IMR-90 (cell line): Measurements from ENCODE around the gene AGAP1. TPM values are rescaled to one million over a fixed set of nuclear protein-coding genes. Genes with fewer than 3 reads are reported as not detected.

ENCODE experiments used
- ATAC-seq: fragments of 200-7000 bp; cut with Tn5 transposase; 2 replicates; pipeline ENCODE4 v1.9.1; 2020; ENCODE audit warnings: low read depth, mild to moderate bottlenecking, moderate library complexity
- BruUV-seq: library from RNA; stranded (reverse); fragments of 400-500 nt; replicated peaks from 2 replicates; lab custom pipeline; 2021; lab: Mats Ljungman, UMichigan
- CTCF ChIA-PET: fragments of 300-600 bp; formaldehyde crosslinking; extraction: SDS; loops from one replicate; lab custom pipeline; 2021; ENCODE audit warnings: antibody characterized with exemption; lab: Yijun Ruan, JAX
- POLR2A ChIA-PET: fragments of 300-600 bp; sonication (Branson Sonifier 250); formaldehyde crosslinking; loops from one replicate; lab custom pipeline; 2022; ENCODE audit warnings: antibody characterized with exemption; ENCODE audit not compliant: unreplicated experiment; lab: Charles Lee
- DNase-seq: peaks from one replicate; pipeline ENCODE4 v3.0.0; 2013
- H2AFZ ChIP-seq: replicated peaks from 2 replicates; pipeline ENCODE3; 2013; ENCODE audit warnings: low read length, mild to moderate bottlenecking; ENCODE audit not compliant: poor library complexity
- H2AK5ac ChIP-seq: 2 replicates; pipeline ENCODE4 v1.6.1; 2013; ENCODE audit warnings: low read depth, low read length, inconsistent platforms
- H2AK9ac ChIP-seq: replicated peaks from 2 replicates; pipeline ENCODE3; 2013; ENCODE audit warnings: mild to moderate bottlenecking, low read depth, low read length, moderate library complexity; ENCODE audit not compliant: poor library complexity
- H2BK120ac ChIP-seq: 2 replicates; pipeline ENCODE4 v1.6.1; 2013; ENCODE audit warnings: low read depth, low read length, inconsistent platforms
- H2BK15ac ChIP-seq: 3 replicates; pipeline ENCODE4 v1.6.1; 2013; ENCODE audit warnings: low read depth, low read length, inconsistent platforms
- H2BK20ac ChIP-seq: 2 replicates; pipeline ENCODE4 v1.6.1; 2013; ENCODE audit warnings: low read depth, mild to moderate bottlenecking, inconsistent platforms, low read length, moderate library complexity
- H2BK5ac ChIP-seq: 2 replicates; pipeline ENCODE4 v1.6.1; 2013; ENCODE audit warnings: mild to moderate bottlenecking, low read depth, low read length, inconsistent platforms; ENCODE audit not compliant: poor library complexity, severe bottlenecking
- H3K14ac ChIP-seq: replicated peaks from 2 replicates; pipeline ENCODE4 v1.6.1; 2013; ENCODE audit warnings: low read depth, low read length, inconsistent platforms
- H3K18ac ChIP-seq: 2 replicates; pipeline ENCODE4 v1.6.1; 2013; ENCODE audit warnings: low read depth, low read length, control low read depth
- H3K23ac ChIP-seq: 2 replicates; pipeline ENCODE4 v1.6.1; 2013; ENCODE audit warnings: low read depth, low read length, inconsistent platforms
- H3K27ac ChIP-seq: 2 replicates; pipeline ENCODE4 v1.5.1; 2013; ENCODE audit warnings: mild to moderate bottlenecking, control low read depth, low read length; ENCODE audit not compliant: insufficient read depth
- H3K27me3 ChIP-seq: 2 replicates; pipeline ENCODE4 v1.6.1; 2013; ENCODE audit warnings: low read length; ENCODE audit not compliant: control insufficient read depth, insufficient read depth
- H3K36me3 ChIP-seq: 2 replicates; pipeline ENCODE4 v1.6.1; 2013; ENCODE audit warnings: low read length, mixed read lengths; ENCODE audit not compliant: control insufficient read depth, insufficient read depth
- H3K4ac ChIP-seq: 2 replicates; pipeline ENCODE4 v1.6.1; 2013; ENCODE audit warnings: low read depth, low read length, inconsistent platforms
- H3K4me1 ChIP-seq: 2 replicates; pipeline ENCODE4 v1.6.1; 2013; ENCODE audit warnings: low read length, mixed read lengths; ENCODE audit not compliant: control insufficient read depth, insufficient read depth
- H3K4me2 ChIP-seq: 2 replicates; pipeline ENCODE4 v1.6.1; 2013; ENCODE audit warnings: low read depth, mild to moderate bottlenecking, control low read depth, low read length, moderate library complexity
- H3K4me3 ChIP-seq: 2 replicates; pipeline ENCODE4 v1.5.1; 2013; ENCODE audit warnings: low read depth, mild to moderate bottlenecking, control low read depth, low read length, moderate library complexity; ENCODE audit not compliant: insufficient read depth
- H3K56ac ChIP-seq: 2 replicates; pipeline ENCODE4 v1.6.1; 2013; ENCODE audit warnings: low read length, inconsistent platforms; ENCODE audit not compliant: insufficient read depth; ENCODE audit errors: extremely low read depth
- H3K79me1 ChIP-seq, 2 experiments: 2 replicates each; pipeline ENCODE4 v1.6.1; 2013; ENCODE audit warnings: low read length in 2 of 2, inconsistent platforms in 1 of 2, low read depth in 1 of 2
- H3K9ac ChIP-seq: 2 replicates; pipeline ENCODE4 v1.6.1; 2013; ENCODE audit warnings: low read depth, low read length, control low read depth
- H3K9me1 ChIP-seq: 2 replicates; pipeline ENCODE4 v1.6.1; 2013; ENCODE audit warnings: low read length, inconsistent platforms; ENCODE audit not compliant: insufficient read depth
- H3K9me3 ChIP-seq: 2 replicates; pipeline ENCODE4 v1.6.1; 2013; ENCODE audit warnings: low read length; ENCODE audit not compliant: control insufficient read depth, insufficient read depth
- H4K20me1 ChIP-seq: 2 replicates; pipeline ENCODE4 v1.6.1; 2013; ENCODE audit warnings: low read length, inconsistent platforms; ENCODE audit not compliant: insufficient read depth
- H4K5ac ChIP-seq: 2 replicates; pipeline ENCODE4 v1.6.1; 2013; ENCODE audit warnings: mild to moderate bottlenecking, low read depth, low read length, control low read depth
- H4K8ac ChIP-seq, 2 experiments: 2 replicates each; pipeline ENCODE4 v1.6.1; 2013; ENCODE audit warnings: low read depth in 2 of 2, low read length in 2 of 2, control low read depth in 1 of 2, inconsistent platforms in 1 of 2
- H4K91ac ChIP-seq: 2 replicates; pipeline ENCODE4 v1.6.1; 2013; ENCODE audit warnings: low read depth, low read length, inconsistent platforms; ENCODE audit not compliant: insufficient read depth
- CEBPB ChIP-seq: IDR thresholded peaks from 2 replicates; pipeline ENCODE4 v1.6.1; 2012; ENCODE audit warnings: low read depth, low read length, improper control_type of control experiment
- CHD1 ChIP-seq: IDR thresholded peaks from 2 replicates; pipeline ENCODE4 v1.6.1; 2012; ENCODE audit warnings: low read depth, low read length, improper control_type of control experiment
- MAZ ChIP-seq: IDR thresholded peaks from 2 replicates; pipeline ENCODE4 v1.6.1; 2012; ENCODE audit warnings: low read depth, mild to moderate bottlenecking, low read length, improper control_type of control experiment, moderate library complexity, borderline replicate concordance
- NFE2L2 ChIP-seq: fragments of 150-350 bp; IDR thresholded peaks from 2 replicates; pipeline ENCODE4 v1.6.1; 2016; ENCODE audit warnings: low read depth, mild to moderate bottlenecking, low read length
- POLR2A ChIP-seq: IDR thresholded peaks from 2 replicates; pipeline ENCODE4 v1.6.1; 2012; ENCODE audit warnings: mild to moderate bottlenecking, low read depth, low read length
- RCOR1 ChIP-seq: IDR thresholded peaks from 2 replicates; pipeline ENCODE4 v1.6.1; 2012; ENCODE audit warnings: mild to moderate bottlenecking, low read length, improper control_type of control experiment; ENCODE audit not compliant: insufficient replicate concordance
- RFX5 ChIP-seq: IDR thresholded peaks from 2 replicates; pipeline ENCODE4 v1.8.0; 2012; ENCODE audit warnings: low read depth, mild to moderate bottlenecking, low read length, moderate library complexity
- USF2 ChIP-seq: fragments of 150-350 bp; IDR thresholded peaks from 2 replicates; pipeline ENCODE4 v1.6.1; 2017; ENCODE audit warnings: mild to moderate bottlenecking, antibody characterized with exemption, low read length, low read depth
- WGBS, 2 experiments: methylation state at CpG; one replicate each; pipeline versions ENCODE4 v1.1.5 to v1.1.7; 2013; ENCODE audit warnings: missing lambda C conversion rate in 2 of 2; ENCODE audit not compliant: insufficient read length in 1 of 2; ENCODE audit errors: extremely low coverage in 2 of 2; 5-methylcytosine and 5-hydroxymethylcytosine counted together
- dilution Hi-C: fragments of 300-500 bp; cut with HindIII; formaldehyde crosslinking; loops from one replicate; pipeline ENCODE4 v1.14.3; 2018; ENCODE audit warnings: low sequenced_read_pairs; ENCODE audit not compliant: unreplicated experiment
- in situ Hi-C: fragments of 300-500 bp; cut with MboI; formaldehyde crosslinking; loops from 3 replicates; pipeline ENCODE4 v1.14.3; 2019; ENCODE audit warnings: low sequenced_read_pairs, inconsistent platforms, mixed read lengths
- intact Hi-C: fragments of 100-400 bp; cut with micrococcal nuclease; formaldehyde crosslinking; loops from 2 replicates; pipeline ENCODE4 v1.10.0; 2022
- polyA plus RNA-seq, 3 experiments: library from polyadenylated mRNA; depleted of rRNA; stranded (reverse); fragments of >200 nt; gene quantifications; 2 replicates each; pipeline ENCODE4 v1.2.3, GENCODE V29; 2012; ENCODE audit warnings: low replicate concordance in 1 of 3
- total RNA-seq: library from RNA; depleted of rRNA; stranded (reverse); fragments of >200 nt; gene quantifications from 2 replicates; pipeline ENCODE4 v1.2.3, GENCODE V29; 2012

Gene AGAP1
- total and polyA plus RNA-seq, 2 of the 4 experiments (the other 2 are of a cell fraction): 15.1 to 16.4 TPM

- H3K14ac ChIP-seq: no peak overlapping the region
- peaks cover 5% of the 10 kb centered on the region; the same call in 1 of the 2 replicates for H3K36me3 ChIP-seq
- H3K4me1 ChIP-seq: peaks cover 2% of the 10 kb centered on the region; the same call in 1 of the 2 replicates
- H3K18ac ChIP-seq: no peak overlapping the region
- H3K4me3 ChIP-seq: no peak overlapping the region
- ChIA-PET POLR2A (no interaction called here), CTCF (no interaction called here)
- no peaks in the 10 kb centered on the region for H4K20me1 ChIP-seq
- H4K5ac ChIP-seq: no peak overlapping the region
- H3K4me2 ChIP-seq: no peak overlapping the region
- no peak overlapping the region for H3K9ac ChIP-seq
- H4K91ac ChIP-seq: no peak overlapping the region
- no peaks in the 10 kb centered on the region for H3K9me3 ChIP-seq
- no peak overlapping the region for H3K56ac ChIP-seq
- H3K27me3 ChIP-seq: no peaks in the 10 kb centered on the region
- no peak overlapping the region for H2BK15ac ChIP-seq
- no TSS peak for BruUV-seq
- H2BK20ac ChIP-seq: no peak overlapping the region
- H4K8ac ChIP-seq: no peak overlapping the region
- no peak overlapping the region for H2AFZ ChIP-seq
- no peak overlapping the region for H2AK5ac ChIP-seq
- no peak overlapping the region for H2BK5ac ChIP-seq
- in situ Hi-C loops: no loop called here
- ATAC-seq (no peak), DNase-seq (no peak)
- no peak overlapping the region for H3K23ac ChIP-seq
- intact Hi-C loops: no loop called here
- no peaks in the 10 kb centered on the region for H3K79me1 ChIP-seq
- dilution Hi-C loops: no loop called here
- no peaks in the 10 kb centered on the region for H3K9me1 ChIP-seq
- H2AK9ac ChIP-seq: no peak overlapping the region
- no peak overlapping the region for H3K27ac ChIP-seq
- WGBS, 2 experiments: 93% methylated on average over 5 of the region's 30 CpGs; no CpG with 5 or more reads in 1 of the 2 experiments
- H2BK120ac ChIP-seq: no peak overlapping the region
- TF ChIP-seq USF2 (no peak), CHD1 (no peak), RFX5 (no peak), MAZ (no peak), NFE2L2 (no peak), CEBPB (no peak), RCOR1 (no peak), POLR2A (no peak)
- H3K4ac ChIP-seq: no peak overlapping the region
Measured at GRCh38 chr2:236124182-236124893, 630.5 kb downstream of the AGAP1 start.
